ENCODE results near the gene RC3H1.
"Not testable (repeated sequence)": the region's sequence is repeated elsewhere in the genome, so short reads cannot be mapped to it uniquely, and the experiment has no call there.

The RC3H1 gene

GRCh38 chr1:173946380-173946921 is 75.7 kb downstream of the RC3H1 start:
- DNase-seq = no peak

GRCh38 chr1:173937062-173937461 is 85.1 kb downstream of the RC3H1 start:
- DNase-seq = no peak

GRCh38 chr1:173934440-173934839 is 87.7 kb downstream of the RC3H1 start:
- no peak for DNase-seq

- not testable (repeated sequence) for DNase-seq
Measured at GRCh38 chr1:173930541-173930940, 91.6 kb downstream of the RC3H1 start.

- DNase-seq = no peak
Measured at GRCh38 chr1:173925306-173926242, 96.6 kb downstream of the RC3H1 start.

- no peak for DNase-seq
Measured at GRCh38 chr1:173920861-173921260, 101.3 kb downstream of the RC3H1 start.

- DNase-seq = no peak
Measured at GRCh38 chr1:173917635-173918493, 104.3 kb downstream of the RC3H1 start.

GRCh38 chr1:173917149-173917548 is 105.0 kb downstream of the RC3H1 start, which contains the start of gene SERPINC1:
Gene SERPINC1 (minus strand): TSS chr1:173917327. CDS start chr1:173917259, 68 bp downstream.
- DNase-seq = no peak

- no peak for DNase-seq
Measured at GRCh38 chr1:173916667-173917066, 105.5 kb downstream of the RC3H1 start.

- no peak for DNase-seq
Measured at GRCh38 chr1:173915596-173915995, 106.6 kb downstream of the RC3H1 start.

- no peak for DNase-seq
Measured at GRCh38 chr1:173914366-173914871, 107.7 kb downstream of the RC3H1 start.

- no peak for DNase-seq
Measured at GRCh38 chr1:173913111-173913510, 109.0 kb downstream of the RC3H1 start.

GRCh38 chr1:173903827-173904531 is 118.2 kb downstream of the RC3H1 start:
- DNase-seq = no peak

- no peak for DNase-seq
Measured at GRCh38 chr1:173900992-173901391, 121.2 kb downstream of the RC3H1 start.

- DNase-seq = no peak
Measured at GRCh38 chr1:173900427-173900826, 121.7 kb downstream of the RC3H1 start.

GRCh38 chr1:173894189-173894588 is 128.0 kb downstream of the RC3H1 start:
- no peak for DNase-seq

GRCh38 chr1:173893611-173894010 is 128.5 kb downstream of the RC3H1 start:
- DNase-seq = no peak

- DNase-seq = no peak
Measured at GRCh38 chr1:173889885-173890284, 132.3 kb downstream of the RC3H1 start.

- no peak for DNase-seq
Measured at GRCh38 chr1:173888749-173889148, 133.4 kb downstream of the RC3H1 start.

- DNase-seq = no peak
Measured at GRCh38 chr1:173887627-173888026, 134.5 kb downstream of the RC3H1 start.

GRCh38 chr1:173886746-173887611 is 135.2 kb downstream of the RC3H1 start:
- DNase-seq = no peak

All from KG1 (cell line).